HepG2 (cell line): Measurements from ENCODE around the gene FBXO24. TPM values are rescaled to one million over a fixed set of nuclear protein-coding genes. Genes with fewer than 3 reads are reported as not detected.

ENCODE experiments used
- GPBP1L1 ChIP-seq: sonication (generic); formaldehyde crosslinking; IDR thresholded peaks from 2 replicates; pipeline ENCODE4 v1.5.0; 2020; ENCODE audit warnings: mild to moderate bottlenecking, missing genetic modification reagents
- JUND ChIP-seq: sonication (generic); formaldehyde crosslinking; IDR thresholded peaks from 2 replicates; pipeline ENCODE4 v1.8.0; 2022; ENCODE audit warnings: mild to moderate bottlenecking, missing genetic modification reagents
- MAZ ChIP-seq, 2 experiments: sonication (generic) in 1 of 2; formaldehyde crosslinking in 1 of 2; IDR thresholded peaks; 2 replicates each; pipeline versions ENCODE4 v1.5.0 to v1.6.1; 2012 to 2020; ENCODE audit warnings: low read depth in 2 of 2, mild to moderate bottlenecking in 2 of 2, borderline replicate concordance in 1 of 2, improper control_type of control experiment in 1 of 2, low read length in 1 of 2, missing genetic modification reagents in 1 of 2, moderate library complexity in 1 of 2
- POLR2AphosphoS5 ChIP-seq: IDR thresholded peaks from 2 replicates; pipeline ENCODE4 v1.6.1; 2012; ENCODE audit warnings: low read depth, low read length
- SRY ChIP-seq: sonication (generic); formaldehyde crosslinking; IDR thresholded peaks from 2 replicates; pipeline ENCODE4 v1.8.0; 2022; ENCODE audit warnings: mild to moderate bottlenecking, missing genetic modification reagents
- TOE1 ChIP-seq: sonication (generic); formaldehyde crosslinking; IDR thresholded peaks from 2 replicates; pipeline ENCODE4 v1.4.0; 2020; ENCODE audit warnings: mild to moderate bottlenecking, missing genetic modification reagents
- U2AF1 ChIP-seq: fragments of 200-400 bp; formaldehyde crosslinking; optimal IDR thresholded peaks from 2 replicates; pipeline ENCODE3; 2017; ENCODE audit warnings: mild to moderate bottlenecking, low read depth, low read length
- UBTF ChIP-seq: sonication (generic); formaldehyde crosslinking; IDR thresholded peaks from 2 replicates; pipeline ENCODE4 v1.4.0; 2020; ENCODE audit warnings: mild to moderate bottlenecking, missing genetic modification reagents
- ZNF609 ChIP-seq: sonication (generic); formaldehyde crosslinking; IDR thresholded peaks from 2 replicates; pipeline ENCODE4 v1.4.0; 2020; ENCODE audit warnings: mild to moderate bottlenecking, missing genetic modification reagents, borderline replicate concordance
- ZNF792 ChIP-seq: IDR thresholded peaks from 2 replicates; pipeline ENCODE4 v1.6.1; 2016
- polyA plus RNA-seq, 8 experiments: library from polyadenylated mRNA; depleted of rRNA in 3 of 8; stranded (reverse) in 7 of 8; unstranded in 1 of 8; fragments of >200 nt; fragmentation: Illumina TruSeq in 4 of 8; extraction: Trizol in 4 of 8; gene quantifications; 2 replicates each; pipeline versions ENCODE4 v1.2.1 to v1.2.3, GENCODE V29; 2011 to 2016; ENCODE audit warnings: low read depth in 4 of 8, missing spikeins in 1 of 8, mixed read lengths in 1 of 8; ENCODE audit not compliant: insufficient read depth in 1 of 8
- total RNA-seq, 5 experiments: library from RNA; depleted of rRNA; stranded (reverse); fragments of >200 nt; fragmentation: Illumina TruSeq; extraction: Trizol; gene quantifications; 2 replicates each; pipeline ENCODE4 v1.2.3, GENCODE V29; 2016; ENCODE audit warnings: low read depth in 1 of 5
- TF ChIP-seq, protein P1 (sequence below): sonication (generic); formaldehyde crosslinking; IDR thresholded peaks from 2 replicates; pipeline ENCODE4 v1.4.0; 2020; ENCODE audit warnings: missing genetic modification reagents
- TF ChIP-seq, protein P2 (sequence below): conservative IDR thresholded peaks from 2 replicates; pipeline ENCODE4 v1.6.1; 2018; ENCODE audit warnings: missing genetic modification reagents
- TF ChIP-seq, protein P3 (sequence below): sonication (generic); formaldehyde crosslinking; IDR thresholded peaks from 2 replicates; pipeline ENCODE4; 2020; ENCODE audit warnings: missing genetic modification reagents, mild to moderate bottlenecking, borderline replicate concordance

FBXO24 gene
- total and polyA plus RNA-seq, 2 of the 13 experiments (the other 11 are each of a cell fraction or from before 2014, with no cell fraction given), result 0.20 to 0.55 TPM

GRCh38 chr7:100568896-100569844, 17.0 kb upstream of the FBXO24 start (continued):
- 0 out of 2 replicates have a peak, but pooled peaks have one; percentile 23 for TF ChIP-seq TOE1 (CRISPR knock-in tag)
- TF ChIP-seq JUND (CRISPR knock-in tag), result no peak; the same call in 1 of the 2 replicates
- TF ChIP-seq POLR2AphosphoS5, result peak; percentile 92
- TF ChIP-seq ZNF609, result peak; percentile 26; the same call in 1 of the 2 replicates
- TF ChIP-seq, protein P1, sequence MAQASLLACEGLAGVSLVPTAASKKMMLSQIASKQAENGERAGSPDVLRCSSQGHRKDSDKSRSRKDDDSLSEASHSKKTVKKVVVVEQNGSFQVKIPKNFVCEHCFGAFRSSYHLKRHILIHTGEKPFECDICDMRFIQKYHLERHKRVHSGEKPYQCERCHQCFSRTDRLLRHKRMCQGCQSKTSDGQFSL, result peak; percentile 10
- peak; percentile 89; the same call in 1 of the 2 replicates for TF ChIP-seq UBTF (CRISPR knock-in tag)
- TF ChIP-seq, protein P2, sequence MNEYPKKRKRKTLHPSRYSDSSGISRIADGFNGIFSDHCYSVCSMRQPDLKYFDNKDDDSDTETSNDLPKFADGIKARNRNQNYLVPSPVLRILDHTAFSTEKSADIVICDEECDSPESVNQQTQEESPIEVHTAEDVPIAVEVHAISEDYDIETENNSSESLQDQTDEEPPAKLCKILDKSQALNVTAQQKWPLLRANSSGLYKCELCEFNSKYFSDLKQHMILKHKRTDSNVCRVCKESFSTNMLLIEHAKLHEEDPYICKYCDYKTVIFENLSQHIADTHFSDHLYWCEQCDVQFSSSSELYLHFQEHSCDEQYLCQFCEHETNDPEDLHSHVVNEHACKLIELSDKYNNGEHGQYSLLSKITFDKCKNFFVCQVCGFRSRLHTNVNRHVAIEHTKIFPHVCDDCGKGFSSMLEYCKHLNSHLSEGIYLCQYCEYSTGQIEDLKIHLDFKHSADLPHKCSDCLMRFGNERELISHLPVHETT (CRISPR knock-in tag), result no peak; the same call in 1 of the 2 replicates
- TF ChIP-seq ZNF792, result no peak
- TF ChIP-seq U2AF1, result peak; percentile 34
- no peak for TF ChIP-seq SRY
- TF ChIP-seq, protein P3, sequence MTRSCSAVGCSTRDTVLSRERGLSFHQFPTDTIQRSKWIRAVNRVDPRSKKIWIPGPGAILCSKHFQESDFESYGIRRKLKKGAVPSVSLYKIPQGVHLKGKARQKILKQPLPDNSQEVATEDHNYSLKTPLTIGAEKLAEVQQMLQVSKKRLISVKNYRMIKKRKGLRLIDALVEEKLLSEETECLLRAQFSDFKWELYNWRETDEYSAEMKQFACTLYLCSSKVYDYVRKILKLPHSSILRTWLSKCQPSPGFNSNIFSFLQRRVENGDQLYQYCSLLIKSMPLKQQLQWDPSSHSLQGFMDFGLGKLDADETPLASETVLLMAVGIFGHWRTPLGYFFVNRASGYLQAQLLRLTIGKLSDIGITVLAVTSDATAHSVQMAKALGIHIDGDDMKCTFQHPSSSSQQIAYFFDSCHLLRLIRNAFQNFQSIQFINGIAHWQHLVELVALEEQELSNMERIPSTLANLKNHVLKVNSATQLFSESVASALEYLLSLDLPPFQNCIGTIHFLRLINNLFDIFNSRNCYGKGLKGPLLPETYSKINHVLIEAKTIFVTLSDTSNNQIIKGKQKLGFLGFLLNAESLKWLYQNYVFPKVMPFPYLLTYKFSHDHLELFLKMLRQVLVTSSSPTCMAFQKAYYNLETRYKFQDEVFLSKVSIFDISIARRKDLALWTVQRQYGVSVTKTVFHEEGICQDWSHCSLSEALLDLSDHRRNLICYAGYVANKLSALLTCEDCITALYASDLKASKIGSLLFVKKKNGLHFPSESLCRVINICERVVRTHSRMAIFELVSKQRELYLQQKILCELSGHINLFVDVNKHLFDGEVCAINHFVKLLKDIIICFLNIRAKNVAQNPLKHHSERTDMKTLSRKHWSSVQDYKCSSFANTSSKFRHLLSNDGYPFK (CRISPR knock-in tag), result peak; percentile 43; the same call in 1 of the 2 replicates
- no peak; the same call in 1 of the 2 replicates for TF ChIP-seq MAZ (IDR thresholded peaks at IDR 0.05; ENCODE audit: borderline replicate concordance, low read depth, low read length)
- peak; percentile 85; the same call in 1 of the 2 replicates for TF ChIP-seq MAZ (CRISPR knock-in tag; IDR thresholded peaks at IDR 0.05; ENCODE audit: low read depth)
- no peak for TF ChIP-seq GPBP1L1 (CRISPR knock-in tag)
